A549 (cell line): ENCODE data around the gene SCD. TPM values are rescaled to one million over a fixed set of nuclear protein-coding genes. Genes with fewer than 3 reads are reported as not detected.

ENCODE experiments used
- ATAC-seq, 2 experiments: fragments of 200-7000 bp in 1 of 2; fragments of >200 bp in 1 of 2; cut with Nextera tagmentation in 1 of 2; cut with Tn5 transposase in 1 of 2; 3 replicates each; pipeline versions ENCODE4 v1.8.0 to v1.9.1; 2018 to 2020; ENCODE audit warnings: mild to moderate bottlenecking in 1 of 2, moderate library complexity in 1 of 2
- CTCF ChIA-PET: fragments of 300-600 bp; sonication (Branson Sonifier 250); formaldehyde crosslinking; extraction: SDS; loops from one replicate; lab custom pipeline; 2021; ENCODE audit warnings: antibody characterized with exemption, inconsistent platforms; lab: Yijun Ruan, JAX
- POLR2A ChIA-PET: fragments of 350-600 bp; formaldehyde crosslinking; extraction: SDS; loops from one replicate; lab custom pipeline; 2021; ENCODE audit warnings: antibody characterized with exemption, inconsistent platforms; lab: Yijun Ruan, JAX
- DNase-seq, 2 experiments: peaks; one replicate each; pipeline versions ENCODE4 v3.0.0 to v3.0.0-alpha.2; 2011 to 2016; ENCODE audit warnings: low read depth in 1 of 2, low spot score in 1 of 2
- FAIRE-seq: peaks from 2 replicates; lab custom pipeline; 2011; peaks lifted over from hg19 to GRCh38; lab: Jason Lieb, UNC
- H3K27ac ChIP-seq, 2 experiments: fragments of >200 bp; sonication (Bioruptor Twin); formaldehyde crosslinking; 3 replicates each; pipeline ENCODE4 v1.5.1; 2016 to 2017
- H3K4me1 ChIP-seq: fragments of >200 bp; sonication (Bioruptor Twin); formaldehyde crosslinking; 3 replicates; pipeline ENCODE4 v1.6.1; 2016
- H3K4me2 ChIP-seq: fragments of >200 bp; sonication (Bioruptor Twin); formaldehyde crosslinking; 3 replicates; pipeline ENCODE4 v1.6.1; 2016
- H3K4me3 ChIP-seq: fragments of >200 bp; sonication (Bioruptor Twin); formaldehyde crosslinking; 3 replicates; pipeline ENCODE4 v1.5.1; 2016
- H3K9me3 ChIP-seq: fragments of >200 bp; sonication (Bioruptor Twin); formaldehyde crosslinking; 3 replicates; pipeline ENCODE4 v1.6.1; 2016
- CBX2 ChIP-seq: fragments of 200-600 bp; sonication (generic); IDR thresholded peaks from 2 replicates; pipeline ENCODE4 v1.6.1; 2016; ENCODE audit warnings: low read depth, mild to moderate bottlenecking, borderline replicate concordance
- CBX8 ChIP-seq: fragments of 200-600 bp; sonication (generic); IDR thresholded peaks from 2 replicates; pipeline ENCODE4 v1.6.1; 2016
- CEBPB ChIP-seq, 2 experiments: fragments of >200 bp in 1 of 2; sonication (Bioruptor Twin) in 1 of 2; formaldehyde crosslinking in 1 of 2; IDR thresholded peaks; 2 replicates each; pipeline ENCODE4 v1.6.1; 2012 to 2016
- CHD2 ChIP-seq: fragments of 150-350 bp; IDR thresholded peaks from 2 replicates; pipeline ENCODE4 v1.6.1; 2014; ENCODE audit warnings: low read length; ENCODE audit not compliant: partially characterized antibody
- CHD4 ChIP-seq: fragments of 200-600 bp; sonication (generic); IDR thresholded peaks from 2 replicates; pipeline ENCODE4 v1.6.1; 2016; ENCODE audit warnings: antibody characterized with exemption, mild to moderate bottlenecking, borderline replicate concordance
- ESRRA ChIP-seq: fragments of 150-350 bp; IDR thresholded peaks from 2 replicates; pipeline ENCODE4 v1.6.1; 2014; ENCODE audit warnings: mild to moderate bottlenecking, low read length, borderline replicate concordance
- FOSL2 ChIP-seq, 2 experiments: fragments of 450-650 bp in 1 of 2; fragments of >200 bp in 1 of 2; sonication (Bioruptor Twin) in 1 of 2; formaldehyde crosslinking; IDR thresholded peaks; 2 replicates each; pipeline versions ENCODE4 v1.5.0 to v1.6.1; 2016 to 2020; ENCODE audit warnings: mild to moderate bottlenecking in 1 of 2, moderate library complexity in 1 of 2
- HDAC2 ChIP-seq: fragments of 200-600 bp; sonication (generic); IDR thresholded peaks from 2 replicates; pipeline ENCODE4 v1.6.1; 2016
- HES2 ChIP-seq: fragments of >200 bp; sonication (Bioruptor Twin); formaldehyde crosslinking; IDR thresholded peaks from 2 replicates; pipeline ENCODE4 v1.6.1; 2016
- HEYL ChIP-seq: fragments of 250-450 bp; sonication (Bioruptor Pico); IDR thresholded peaks from 2 replicates; pipeline ENCODE4 v1.8.0; 2021; ENCODE audit warnings: mild to moderate bottlenecking, moderate library complexity
- HOXB13 ChIP-seq: fragments of 250-450 bp; sonication (Bioruptor Pico); IDR thresholded peaks from 2 replicates; pipeline ENCODE4 v1.5.0; 2020; ENCODE audit warnings: low read depth, mild to moderate bottlenecking, moderate library complexity
- HOXB5 ChIP-seq: fragments of 250-450 bp; sonication (Bioruptor Pico); IDR thresholded peaks from 2 replicates; pipeline ENCODE4 v1.5.0; 2020; ENCODE audit warnings: mild to moderate bottlenecking, moderate library complexity
- JUN ChIP-seq, 2 experiments: fragments of >200 bp; sonication (Bioruptor Twin); formaldehyde crosslinking; IDR thresholded peaks; 2 replicates in 1 of 2; 3 replicates in 1 of 2; pipeline ENCODE4 v1.6.1; 2016 to 2017
- MYC ChIP-seq: IDR thresholded peaks from 2 replicates; pipeline ENCODE4 v1.6.1; 2012; ENCODE audit warnings: mild to moderate bottlenecking, inconsistent platforms, low read length, improper control_type of control experiment, borderline replicate concordance
- NFE2L2 ChIP-seq: fragments of 150-350 bp; conservative IDR thresholded peaks from 2 replicates; pipeline ENCODE4 v1.6.1; 2014; ENCODE audit warnings: low read length
- POLR2A ChIP-seq: IDR thresholded peaks from 2 replicates; pipeline ENCODE4 v1.6.1; 2012; ENCODE audit warnings: mild to moderate bottlenecking, low read length
- POLR2AphosphoS2 ChIP-seq: conservative IDR thresholded peaks from 2 replicates; pipeline ENCODE4 v1.6.1; 2012; ENCODE audit warnings: low read length, improper control_type of control experiment, inconsistent platforms
- RFX5 ChIP-seq: fragments of 450-650 bp; IDR thresholded peaks from 2 replicates; pipeline ENCODE4 v1.7.1; 2014; ENCODE audit warnings: antibody characterized with exemption, mild to moderate bottlenecking, moderate library complexity
- RNF2 ChIP-seq: fragments of 200-600 bp; sonication (generic); IDR thresholded peaks from 2 replicates; pipeline ENCODE4 v1.6.1; 2016; ENCODE audit warnings: low read depth, mild to moderate bottlenecking, antibody characterized with exemption, moderate library complexity, borderline replicate concordance
- SREBF2 ChIP-seq: fragments of 450-650 bp; IDR thresholded peaks from 2 replicates; pipeline ENCODE4 v1.6.1; 2014; ENCODE audit warnings: mild to moderate bottlenecking, moderate library complexity
- TP53 ChIP-seq: fragments of 250-450 bp; sonication (Bioruptor Pico); IDR thresholded peaks from 2 replicates; pipeline ENCODE4 v1.5.0; 2021; ENCODE audit warnings: mild to moderate bottlenecking, moderate library complexity
- ZC3H11A ChIP-seq: fragments of 450-650 bp; IDR thresholded peaks from 2 replicates; pipeline ENCODE4 v1.6.1; 2014; ENCODE audit warnings: antibody characterized with exemption, mild to moderate bottlenecking
- ZSCAN20 ChIP-seq: fragments of 250-450 bp; sonication (Bioruptor Pico); IDR thresholded peaks from 2 replicates; pipeline ENCODE4 v1.8.0; 2022; ENCODE audit warnings: mild to moderate bottlenecking, moderate library complexity
- polyA plus RNA-seq, 4 experiments: library from polyadenylated mRNA; depleted of rRNA in 3 of 4; stranded (reverse); fragments of >200 nt; fragmentation: RNase III in 1 of 4; extraction: RNeasy Plus Mini Kit Qiagen cat#74134 plus additional on column Dnase treatment in 1 of 4; gene quantifications; 2 replicates in 3 of 4; 3 replicates in 1 of 4; pipeline ENCODE4 v1.2.3, GENCODE V29; 2011 to 2017
- TF ChIP-seq, protein P1 (sequence below): fragments of 200-600 bp; sonication (generic); IDR thresholded peaks from 2 replicates; pipeline ENCODE4 v1.6.1; 2016; ENCODE audit warnings: antibody characterized with exemption, mild to moderate bottlenecking, moderate library complexity
- TF ChIP-seq, protein P2 (sequence below): IDR thresholded peaks from 2 replicates; pipeline ENCODE4 v1.6.1; 2012
- TF ChIP-seq, protein P3 (sequence below): fragments of 450-650 bp; IDR thresholded peaks from 2 replicates; pipeline ENCODE4 v1.6.1; 2014; ENCODE audit warnings: antibody characterized with exemption
- TF ChIP-seq, protein P4 (sequence below): IDR thresholded peaks from 2 replicates; pipeline ENCODE4 v1.6.1; 2012
- TF ChIP-seq, protein P5 (sequence below): fragments of 250-450 bp; sonication (Bioruptor Pico); IDR thresholded peaks from 2 replicates; pipeline ENCODE4 v1.5.0; 2021; ENCODE audit warnings: mild to moderate bottlenecking, moderate library complexity, borderline replicate concordance
- TF ChIP-seq, protein P6 (sequence below): fragments of >200 bp; sonication (Bioruptor Twin); formaldehyde crosslinking; IDR thresholded peaks from 3 replicates; pipeline ENCODE4 v1.6.1; 2016
- TF ChIP-seq, protein P7 (sequence below): IDR thresholded peaks from 2 replicates; pipeline ENCODE4 v1.6.1; 2012; ENCODE audit warnings: low read depth, borderline replicate concordance

The SCD gene
- polyA plus RNA-seq, 2 of the 4 experiments (the other 2 are of a cell fraction), result 348 to 496 TPM

- TF ChIP-seq, protein P1, sequence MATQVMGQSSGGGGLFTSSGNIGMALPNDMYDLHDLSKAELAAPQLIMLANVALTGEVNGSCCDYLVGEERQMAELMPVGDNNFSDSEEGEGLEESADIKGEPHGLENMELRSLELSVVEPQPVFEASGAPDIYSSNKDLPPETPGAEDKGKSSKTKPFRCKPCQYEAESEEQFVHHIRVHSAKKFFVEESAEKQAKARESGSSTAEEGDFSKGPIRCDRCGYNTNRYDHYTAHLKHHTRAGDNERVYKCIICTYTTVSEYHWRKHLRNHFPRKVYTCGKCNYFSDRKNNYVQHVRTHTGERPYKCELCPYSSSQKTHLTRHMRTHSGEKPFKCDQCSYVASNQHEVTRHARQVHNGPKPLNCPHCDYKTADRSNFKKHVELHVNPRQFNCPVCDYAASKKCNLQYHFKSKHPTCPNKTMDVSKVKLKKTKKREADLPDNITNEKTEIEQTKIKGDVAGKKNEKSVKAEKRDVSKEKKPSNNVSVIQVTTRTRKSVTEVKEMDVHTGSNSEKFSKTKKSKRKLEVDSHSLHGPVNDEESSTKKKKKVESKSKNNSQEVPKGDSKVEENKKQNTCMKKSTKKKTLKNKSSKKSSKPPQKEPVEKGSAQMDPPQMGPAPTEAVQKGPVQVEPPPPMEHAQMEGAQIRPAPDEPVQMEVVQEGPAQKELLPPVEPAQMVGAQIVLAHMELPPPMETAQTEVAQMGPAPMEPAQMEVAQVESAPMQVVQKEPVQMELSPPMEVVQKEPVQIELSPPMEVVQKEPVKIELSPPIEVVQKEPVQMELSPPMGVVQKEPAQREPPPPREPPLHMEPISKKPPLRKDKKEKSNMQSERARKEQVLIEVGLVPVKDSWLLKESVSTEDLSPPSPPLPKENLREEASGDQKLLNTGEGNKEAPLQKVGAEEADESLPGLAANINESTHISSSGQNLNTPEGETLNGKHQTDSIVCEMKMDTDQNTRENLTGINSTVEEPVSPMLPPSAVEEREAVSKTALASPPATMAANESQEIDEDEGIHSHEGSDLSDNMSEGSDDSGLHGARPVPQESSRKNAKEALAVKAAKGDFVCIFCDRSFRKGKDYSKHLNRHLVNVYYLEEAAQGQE, result no peak
- TF ChIP-seq HOXB13 (CRISPR knock-in tag), result no peak
- TF ChIP-seq CEBPB (IDR thresholded peaks at IDR 0.05), result peak in 1 of 2 experiments; percentile 42; a peak in 1 of 4 replicates
- peak; percentile 69 to 83; a peak in 4 of 5 replicates for TF ChIP-seq JUN (IDR thresholded peaks at IDR 0.05)
- TF ChIP-seq HOXB5 (CRISPR knock-in tag), result 0 out of 2 replicates have a peak, but pooled peaks have one; percentile 38
- TF ChIP-seq, protein P2, sequence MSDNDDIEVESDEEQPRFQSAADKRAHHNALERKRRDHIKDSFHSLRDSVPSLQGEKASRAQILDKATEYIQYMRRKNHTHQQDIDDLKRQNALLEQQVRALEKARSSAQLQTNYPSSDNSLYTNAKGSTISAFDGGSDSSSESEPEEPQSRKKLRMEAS, result peak; percentile 82; the same call in 1 of the 2 replicates
- no peak for TF ChIP-seq CHD2
- TF ChIP-seq MYC, result no peak
- TF ChIP-seq POLR2A, result no peak
- no peak for TF ChIP-seq CBX8
- TF ChIP-seq, protein P3, sequence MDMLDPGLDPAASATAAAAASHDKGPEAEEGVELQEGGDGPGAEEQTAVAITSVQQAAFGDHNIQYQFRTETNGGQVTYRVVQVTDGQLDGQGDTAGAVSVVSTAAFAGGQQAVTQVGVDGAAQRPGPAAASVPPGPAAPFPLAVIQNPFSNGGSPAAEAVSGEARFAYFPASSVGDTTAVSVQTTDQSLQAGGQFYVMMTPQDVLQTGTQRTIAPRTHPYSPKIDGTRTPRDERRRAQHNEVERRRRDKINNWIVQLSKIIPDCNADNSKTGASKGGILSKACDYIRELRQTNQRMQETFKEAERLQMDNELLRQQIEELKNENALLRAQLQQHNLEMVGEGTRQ, result peak; percentile 94
- TF ChIP-seq, protein P4, sequence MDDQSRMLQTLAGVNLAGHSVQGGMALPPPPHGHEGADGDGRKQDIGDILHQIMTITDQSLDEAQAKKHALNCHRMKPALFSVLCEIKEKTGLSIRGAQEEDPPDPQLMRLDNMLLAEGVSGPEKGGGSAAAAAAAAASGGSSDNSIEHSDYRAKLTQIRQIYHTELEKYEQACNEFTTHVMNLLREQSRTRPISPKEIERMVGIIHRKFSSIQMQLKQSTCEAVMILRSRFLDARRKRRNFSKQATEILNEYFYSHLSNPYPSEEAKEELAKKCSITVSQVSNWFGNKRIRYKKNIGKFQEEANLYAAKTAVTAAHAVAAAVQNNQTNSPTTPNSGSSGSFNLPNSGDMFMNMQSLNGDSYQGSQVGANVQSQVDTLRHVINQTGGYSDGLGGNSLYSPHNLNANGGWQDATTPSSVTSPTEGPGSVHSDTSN, result peak; percentile 83
- TF ChIP-seq ZSCAN20 (CRISPR knock-in tag), result no peak
- TF ChIP-seq, protein P5, sequence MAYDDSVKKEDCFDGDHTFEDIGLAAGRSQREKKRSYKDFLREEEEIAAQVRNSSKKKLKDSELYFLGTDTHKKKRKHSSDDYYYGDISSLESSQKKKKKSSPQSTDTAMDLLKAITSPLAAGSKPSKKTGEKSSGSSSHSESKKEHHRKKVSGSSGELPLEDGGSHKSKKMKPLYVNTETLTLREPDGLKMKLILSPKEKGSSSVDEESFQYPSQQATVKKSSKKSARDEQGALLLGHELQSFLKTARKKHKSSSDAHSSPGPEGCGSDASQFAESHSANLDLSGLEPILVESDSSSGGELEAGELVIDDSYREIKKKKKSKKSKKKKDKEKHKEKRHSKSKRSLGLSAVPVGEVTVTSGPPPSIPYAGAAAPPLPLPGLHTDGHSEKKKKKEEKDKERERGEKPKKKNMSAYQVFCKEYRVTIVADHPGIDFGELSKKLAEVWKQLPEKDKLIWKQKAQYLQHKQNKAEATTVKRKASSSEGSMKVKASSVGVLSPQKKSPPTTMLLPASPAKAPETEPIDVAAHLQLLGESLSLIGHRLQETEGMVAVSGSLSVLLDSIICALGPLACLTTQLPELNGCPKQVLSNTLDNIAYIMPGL (CRISPR knock-in tag), result no peak
These were observed 17.8 kb downstream of the SCD start (continued) for GRCh38 chr10:100364735-100365391.

DNA sequence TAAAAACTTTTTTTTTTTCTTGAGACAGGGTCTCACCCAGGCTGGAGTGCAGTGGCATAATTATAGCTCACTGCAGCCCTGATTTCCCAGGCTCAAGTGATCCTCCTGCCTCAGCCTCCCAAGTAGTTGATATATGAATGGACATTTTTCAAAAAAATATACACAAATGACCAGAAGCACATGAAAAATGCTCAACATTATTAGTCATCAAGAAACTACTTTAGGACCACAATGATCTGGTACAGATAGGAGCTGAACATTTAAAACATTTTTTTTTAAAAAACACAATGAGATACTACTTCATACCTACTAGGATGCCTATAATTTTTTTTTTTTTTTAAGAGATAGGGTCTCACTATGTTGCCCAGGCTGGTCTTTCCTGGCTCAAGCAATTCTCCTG, 21.7 kb downstream of the SCD start:
- no peak overlapping the region for H3K4me2 ChIP-seq
- ATAC-seq (no peak), FAIRE-seq (no peak), DNase-seq (no peak)
- POLR2A ChIA-PET, result no interaction called here
- H3K27ac ChIP-seq, result peak overlapping the region; percentile 5 to 70; a peak in 4 of 6 replicates
- H3K4me3 ChIP-seq, result no peak overlapping the region
- no peaks in the 10 kb centered on the region for H3K9me3 ChIP-seq
- CTCF ChIA-PET, result interaction anchor here (0.6 to 1.7 kb wide), 3 partner anchors 20 to 416 kb away, joined by 3 to 6 read pairs (median 4); no protein-coding TSS in a partner anchor
- H3K4me1 ChIP-seq, result peaks cover 64% of the 10 kb centered on the region
- TF ChIP-seq TP53 (CRISPR knock-in tag) (no peak), CEBPB (IDR thresholded peaks at IDR 0.05) (no peak), HES2 (no peak), CBX8 (no peak), ZC3H11A (no peak), FOSL2 (IDR thresholded peaks at IDR 0.05) (no peak), FOSL2 (CRISPR knock-in tag; IDR thresholded peaks at IDR 0.05) (no peak), NFE2L2 (no peak), ZSCAN20 (CRISPR knock-in tag) (no peak), ESRRA (no peak), RNF2 (no peak), HDAC2 (no peak), SREBF2 (no peak), CHD2 (no peak), CHD4 (no peak), RFX5 (no peak), CBX2 (no peak), POLR2AphosphoS2 (no peak), HEYL (CRISPR knock-in tag) (no peak)
- TF ChIP-seq, protein P6, sequence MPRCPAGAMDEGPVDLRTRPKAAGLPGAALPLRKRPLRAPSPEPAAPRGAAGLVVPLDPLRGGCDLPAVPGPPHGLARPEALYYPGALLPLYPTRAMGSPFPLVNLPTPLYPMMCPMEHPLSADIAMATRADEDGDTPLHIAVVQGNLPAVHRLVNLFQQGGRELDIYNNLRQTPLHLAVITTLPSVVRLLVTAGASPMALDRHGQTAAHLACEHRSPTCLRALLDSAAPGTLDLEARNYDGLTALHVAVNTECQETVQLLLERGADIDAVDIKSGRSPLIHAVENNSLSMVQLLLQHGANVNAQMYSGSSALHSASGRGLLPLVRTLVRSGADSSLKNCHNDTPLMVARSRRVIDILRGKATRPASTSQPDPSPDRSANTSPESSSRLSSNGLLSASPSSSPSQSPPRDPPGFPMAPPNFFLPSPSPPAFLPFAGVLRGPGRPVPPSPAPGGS, result no peak
- TF ChIP-seq, protein P7, sequence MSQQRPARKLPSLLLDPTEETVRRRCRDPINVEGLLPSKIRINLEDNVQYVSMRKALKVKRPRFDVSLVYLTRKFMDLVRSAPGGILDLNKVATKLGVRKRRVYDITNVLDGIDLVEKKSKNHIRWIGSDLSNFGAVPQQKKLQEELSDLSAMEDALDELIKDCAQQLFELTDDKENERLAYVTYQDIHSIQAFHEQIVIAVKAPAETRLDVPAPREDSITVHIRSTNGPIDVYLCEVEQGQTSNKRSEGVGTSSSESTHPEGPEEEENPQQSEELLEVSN, result no peak
